Astrocyte of the spinal cord (primary cell): ENCODE results near the gene HAGH.

Source experiments
- DNase-seq: peaks from one replicate; pipeline ENCODE4 v3.0.0; 2011; ENCODE audit warnings: low read depth, low spot score
- H3K4me3 ChIP-seq: 2 replicates; pipeline ENCODE4 v1.5.1; 2011; ENCODE audit warnings: low read depth, mild to moderate bottlenecking, low read length, moderate library complexity
- CTCF ChIP-seq: IDR thresholded peaks from 2 replicates; pipeline ENCODE4 v1.5.1; 2012; ENCODE audit warnings: low read depth, mild to moderate bottlenecking, low read length, inconsistent platforms
- in situ Hi-C: cut with HindIII; loops from 2 replicates; pipeline ENCODE4 v1.10.0; 2017; ENCODE audit warnings: low sequenced_read_pairs

The HAGH gene

DNA sequence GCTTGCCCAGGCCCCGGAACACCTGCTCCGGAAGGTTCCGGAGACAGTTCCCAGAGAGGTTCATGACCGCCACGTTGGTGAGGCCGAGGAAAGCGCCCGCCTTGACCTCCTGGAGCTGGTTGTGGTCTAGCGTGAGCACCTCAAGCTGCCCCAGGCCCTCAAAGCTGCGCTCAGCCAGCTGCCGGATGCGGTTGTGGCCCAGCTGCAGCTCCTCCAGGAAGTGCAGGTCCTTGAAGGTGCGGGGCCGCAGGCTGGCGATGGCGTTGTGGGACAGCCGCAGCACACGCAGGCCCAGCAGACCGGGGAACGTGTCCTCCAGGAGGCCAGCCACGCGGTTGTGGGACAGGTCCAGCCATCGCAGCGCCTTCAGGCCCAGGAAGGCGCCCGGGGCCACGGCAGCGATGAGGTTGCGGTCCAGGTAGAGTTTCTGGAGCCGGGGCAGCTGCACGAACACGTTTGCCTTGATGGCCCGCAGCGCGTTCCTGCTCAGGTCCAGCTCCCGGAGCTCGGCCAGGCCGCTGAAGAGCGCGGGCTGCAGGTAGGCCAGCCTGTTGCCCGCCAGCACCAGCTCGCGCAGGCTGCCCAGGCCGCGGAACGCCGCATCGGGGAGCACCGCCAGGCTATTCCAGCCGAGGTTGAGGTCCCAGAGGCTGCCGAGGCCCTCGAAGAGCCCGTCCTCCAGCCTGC, 35.2 kb downstream of the HAGH start:
- in situ Hi-C loops: no loop called here
- DNase-seq: no peak
- no peak for TF ChIP-seq CTCF
- H3K4me3 ChIP-seq: no peak overlapping the region

DNA sequence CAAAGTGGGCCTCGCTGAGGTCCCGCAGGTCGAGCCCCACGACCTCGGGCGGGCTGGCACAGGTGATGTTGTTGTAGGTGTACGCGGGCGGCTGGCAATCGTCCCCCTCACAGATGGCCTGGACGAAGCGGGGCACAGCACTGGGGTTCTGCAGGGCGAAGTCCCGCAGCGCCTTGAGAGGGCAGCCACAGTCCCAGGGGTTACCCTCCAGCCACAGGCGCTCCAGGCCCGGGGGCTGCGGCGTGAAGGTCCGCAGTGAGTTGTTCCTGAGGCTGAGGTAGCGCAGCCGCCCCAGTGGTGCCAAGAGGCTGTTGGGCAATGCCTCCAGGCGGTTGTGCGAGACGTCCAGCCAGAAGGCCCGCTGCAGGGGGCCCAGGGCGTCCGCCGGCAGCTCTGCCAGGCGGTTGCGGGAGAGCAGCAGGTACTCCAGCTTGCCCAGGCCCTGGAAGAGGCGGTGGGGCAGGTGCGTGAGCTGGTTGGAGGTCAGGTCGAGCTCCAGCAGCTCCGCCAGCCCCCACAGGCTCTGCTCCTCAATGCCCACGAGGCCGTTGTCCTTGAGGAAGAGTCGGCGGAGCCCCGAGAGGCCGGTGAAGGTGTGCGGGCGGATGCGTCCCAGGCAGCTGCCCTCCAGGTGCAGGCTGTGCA, 35.9 kb downstream of the HAGH start:
- TF ChIP-seq CTCF: no peak
- in situ Hi-C loops: no loop called here
- no peak overlapping the region for H3K4me3 ChIP-seq
- no peak for DNase-seq

DNA sequence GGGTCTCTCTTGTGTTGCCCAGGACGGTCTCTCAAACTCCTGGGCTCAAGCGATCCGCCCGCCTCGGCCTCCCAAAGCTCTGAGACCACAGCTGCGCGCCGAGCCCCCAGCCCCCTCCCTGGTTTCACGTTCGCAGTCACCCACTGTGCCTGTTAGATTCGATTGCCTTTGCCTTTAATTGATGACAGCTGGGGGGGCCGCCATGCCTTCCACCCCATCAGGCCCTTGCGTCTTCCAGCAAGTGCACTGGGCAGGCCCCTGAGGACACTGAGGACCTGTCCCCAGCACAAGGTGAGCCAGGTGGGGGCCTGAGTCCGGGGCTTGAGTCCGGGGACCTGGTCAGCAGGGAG, 36.4 kb downstream of the HAGH start:
- TF ChIP-seq CTCF: no peak
- DNase-seq: no peak
- in situ Hi-C loops: no loop called here
- no peak overlapping the region for H3K4me3 ChIP-seq

DNA sequence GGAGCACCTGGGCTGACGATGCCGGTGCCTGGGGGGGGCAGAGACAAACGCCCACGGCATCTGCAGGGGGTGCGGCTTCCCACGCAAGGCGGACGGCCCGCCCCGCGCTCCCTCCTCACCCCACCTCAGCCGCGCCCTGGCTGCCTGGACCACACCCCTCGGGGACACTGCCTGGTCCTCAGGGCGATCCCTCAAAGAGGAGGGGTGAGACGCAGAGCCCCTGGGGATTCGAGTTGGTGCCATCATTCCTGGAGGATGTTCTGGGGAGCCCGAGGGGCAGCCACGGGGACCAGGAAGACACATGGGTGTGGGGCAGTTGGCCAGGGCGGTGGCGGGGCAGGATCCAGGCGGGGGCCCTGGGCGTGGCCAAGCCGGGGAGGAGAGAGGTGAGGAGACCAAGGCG, 37.0 kb downstream of the HAGH start:
- in situ Hi-C loops: no loop called here
- no peak for TF ChIP-seq CTCF
- no peak for DNase-seq
- no peak overlapping the region for H3K4me3 ChIP-seq

DNA sequence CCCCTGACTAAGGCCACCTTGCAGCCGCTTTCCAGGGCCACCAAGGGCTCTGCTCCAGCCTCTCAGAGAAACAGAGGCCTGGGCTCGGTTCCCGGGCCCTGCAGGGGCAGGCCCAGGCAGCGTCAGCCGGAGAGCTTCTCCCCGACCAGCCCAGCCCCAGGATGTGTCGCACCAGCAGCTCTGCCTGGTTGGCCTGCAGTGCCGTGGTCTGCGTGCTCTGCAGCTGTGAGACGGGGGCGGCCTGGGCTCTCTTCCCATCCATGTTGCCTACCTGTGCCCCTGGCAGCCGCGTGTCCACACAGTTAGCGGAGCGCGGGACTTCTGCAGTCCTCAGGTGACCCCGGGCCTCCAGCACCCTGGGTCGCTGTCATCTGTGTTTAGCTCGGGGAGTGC, 37.9 kb downstream of the HAGH start:
- TF ChIP-seq CTCF: no peak
- no peak for DNase-seq
- in situ Hi-C loops: no loop called here
- no peak overlapping the region for H3K4me3 ChIP-seq

DNA sequence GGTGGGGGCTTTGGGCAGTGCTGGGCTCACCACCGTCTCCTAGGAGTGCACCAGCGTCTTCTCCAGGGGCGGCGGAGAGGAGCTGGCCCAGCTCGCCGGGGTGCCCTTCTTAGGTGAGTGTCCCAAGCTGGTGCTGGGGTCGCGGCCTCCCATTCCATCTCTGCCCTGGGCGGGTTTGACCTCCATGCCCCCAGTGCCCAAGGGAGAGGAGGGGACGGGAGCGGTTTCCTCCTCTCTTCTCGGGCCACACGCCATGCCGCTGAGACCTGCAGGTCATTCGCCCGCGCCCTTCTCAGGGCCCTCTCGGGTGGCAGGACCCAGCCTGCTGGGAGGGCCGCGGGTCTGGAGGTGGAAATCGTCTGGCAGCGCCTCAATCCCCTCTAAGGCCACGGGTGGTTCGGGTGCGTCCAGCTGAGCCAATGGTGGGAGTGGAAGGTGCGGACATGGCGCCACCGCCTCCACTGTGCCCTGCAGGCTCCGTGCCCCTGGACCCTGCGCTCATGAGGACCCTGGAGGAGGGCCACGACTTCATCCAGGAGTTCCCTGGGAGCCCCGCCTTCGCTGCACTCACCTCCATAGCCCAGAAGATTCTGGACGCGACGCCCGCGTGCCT, 38.4 kb downstream of the HAGH start:
- DNase-seq: no peak
- H3K4me3 ChIP-seq: no peak overlapping the region
- in situ Hi-C loops: no loop called here
- no peak for TF ChIP-seq CTCF
